IPS DF 6.9 (cell line): ENCODE measurements around the gene ESRRB.

ENCODE experiments used
- DNase-seq: peaks from one replicate; pipeline ENCODE4 v3.0.0-alpha.2; 2013; ENCODE audit warnings: low read depth, low spot score
- H3K27ac ChIP-seq: one replicate; pipeline ENCODE4 v1.5.1; 2013; ENCODE audit warnings: low read length, control low read depth
- H3K27me3 ChIP-seq: 2 replicates; pipeline ENCODE4 v1.6.1; 2013; ENCODE audit warnings: mild to moderate bottlenecking, low read length; ENCODE audit not compliant: control insufficient read depth, insufficient read depth
- H3K36me3 ChIP-seq: 2 replicates; pipeline ENCODE4 v1.6.1; 2013; ENCODE audit warnings: low read length; ENCODE audit not compliant: control insufficient read depth, insufficient read depth
- H3K4me1 ChIP-seq: 2 replicates; pipeline ENCODE4 v1.6.1; 2013; ENCODE audit warnings: low read length; ENCODE audit not compliant: control insufficient read depth, insufficient read depth
- H3K4me3 ChIP-seq: 2 replicates; pipeline ENCODE4 v1.5.1; 2013; ENCODE audit warnings: mild to moderate bottlenecking, low read length
- H3K9me3 ChIP-seq: 2 replicates; pipeline ENCODE4 v1.6.1; 2013; ENCODE audit warnings: low read length, inconsistent platforms; ENCODE audit not compliant: control insufficient read depth, insufficient read depth
- WGBS: extraction: QIAGEN DNeasy Blood & Tissue Kit; methylation state at CpG from one replicate; pipeline ENCODE4 v1.1.7; 2013; ENCODE audit warnings: mixed read lengths, missing lambda C conversion rate; ENCODE audit not compliant: insufficient read length, insufficient coverage; 5-methylcytosine and 5-hydroxymethylcytosine counted together

Gene ESRRB

GRCh38 chr14:76423534-76423933, 47.6 kb downstream of the ESRRB start:
- Histone ChIP-seq H3K27me3 (no peaks in the 10 kb centered on the region), H3K9me3 (no peaks in the 10 kb centered on the region), H3K36me3 (no peaks in the 10 kb centered on the region), H3K27ac (no peak overlapping the region), H3K4me1 (0 out of 2 replicates have a peak, but pooled peaks cover 7% of the 10 kb centered on the region), H3K4me3 (no peak overlapping the region)
- no CpG with 5 or more reads among the region's 5 CpGs for WGBS
- no peak for DNase-seq

- 0 out of 2 replicates have a peak, but pooled peaks cover 7% of the 10 kb centered on the region for H3K4me1 ChIP-seq
- WGBS, result no CpG with 5 or more reads among the region's 4 CpGs
- H3K4me3 ChIP-seq, result no peak overlapping the region
- H3K9me3 ChIP-seq, result no peaks in the 10 kb centered on the region
- H3K27me3 ChIP-seq, result no peaks in the 10 kb centered on the region
- no peaks in the 10 kb centered on the region for H3K36me3 ChIP-seq
- H3K27ac ChIP-seq, result no peak overlapping the region
- no peak for DNase-seq
These were observed 48.4 kb downstream of the ESRRB start for GRCh38 chr14:76424359-76424758.

- Histone ChIP-seq H3K36me3 (no peaks in the 10 kb centered on the region), H3K4me3 (no peak overlapping the region), H3K27me3 (no peaks in the 10 kb centered on the region), H3K27ac (no peak overlapping the region), H3K4me1 (0 out of 2 replicates have a peak, but pooled peaks cover 5% of the 10 kb centered on the region), H3K9me3 (no peaks in the 10 kb centered on the region)
- no peak for DNase-seq
- WGBS, result no CpG with 5 or more reads among the region's 1 CpG
These were observed 50.3 kb downstream of the ESRRB start for GRCh38 chr14:76426161-76426696.

- Histone ChIP-seq H3K4me1 (no peaks in the 10 kb centered on the region), H3K27me3 (no peaks in the 10 kb centered on the region), H3K27ac (no peak overlapping the region), H3K36me3 (no peaks in the 10 kb centered on the region), H3K4me3 (no peak overlapping the region), H3K9me3 (no peaks in the 10 kb centered on the region)
- no peak for DNase-seq
- WGBS, result no CpG with 5 or more reads among the region's 7 CpGs
These were observed 52.7 kb downstream of the ESRRB start for GRCh38 chr14:76428611-76429010.

GRCh38 chr14:76430017-76430416, 54.1 kb downstream of the ESRRB start:
- no peak for DNase-seq
- H3K4me1 ChIP-seq, result no peaks in the 10 kb centered on the region
- H3K4me3 ChIP-seq, result no peak overlapping the region
- no peaks in the 10 kb centered on the region for H3K36me3 ChIP-seq
- no peaks in the 10 kb centered on the region for H3K9me3 ChIP-seq
- no peak overlapping the region for H3K27ac ChIP-seq
- WGBS, result no CpG with 5 or more reads among the region's 1 CpG
- H3K27me3 ChIP-seq, result no peaks in the 10 kb centered on the region

GRCh38 chr14:76430475-76430980, 54.6 kb downstream of the ESRRB start:
- no peak overlapping the region for H3K27ac ChIP-seq
- WGBS, result no CpG with 5 or more reads among the region's 4 CpGs
- H3K4me1 ChIP-seq, result no peaks in the 10 kb centered on the region
- no peaks in the 10 kb centered on the region for H3K9me3 ChIP-seq
- no peak for DNase-seq
- H3K36me3 ChIP-seq, result no peaks in the 10 kb centered on the region
- H3K4me3 ChIP-seq, result no peak overlapping the region
- no peaks in the 10 kb centered on the region for H3K27me3 ChIP-seq

- Histone ChIP-seq H3K27ac (no peak overlapping the region), H3K4me1 (no peaks in the 10 kb centered on the region), H3K4me3 (no peak overlapping the region), H3K27me3 (no peaks in the 10 kb centered on the region), H3K9me3 (no peaks in the 10 kb centered on the region), H3K36me3 (no peaks in the 10 kb centered on the region)
- no CpG with 5 or more reads among the region's 9 CpGs for WGBS
- DNase-seq, result no peak
These were observed 55.6 kb downstream of the ESRRB start for GRCh38 chr14:76431538-76431937.

- no peak overlapping the region for H3K4me3 ChIP-seq
- no peak overlapping the region for H3K27ac ChIP-seq
- no peaks in the 10 kb centered on the region for H3K36me3 ChIP-seq
- no peak for DNase-seq
- H3K4me1 ChIP-seq, result no peaks in the 10 kb centered on the region
- H3K27me3 ChIP-seq, result no peaks in the 10 kb centered on the region
- no peaks in the 10 kb centered on the region for H3K9me3 ChIP-seq
- WGBS, result no CpG with 5 or more reads among the region's 13 CpGs
These were observed 57.2 kb downstream of the ESRRB start for GRCh38 chr14:76432827-76433752.

GRCh38 chr14:76434220-76434619, 58.3 kb downstream of the ESRRB start:
- H3K4me1 ChIP-seq, result no peaks in the 10 kb centered on the region
- DNase-seq, result no peak

GRCh38 chr14:76439237-76439775, 63.4 kb downstream of the ESRRB start:
- H3K36me3 ChIP-seq, result no peaks in the 10 kb centered on the region
- DNase-seq, result no peak
- H3K9me3 ChIP-seq, result no peaks in the 10 kb centered on the region
- no peak overlapping the region for H3K27ac ChIP-seq
- H3K4me3 ChIP-seq, result no peak overlapping the region
- no peaks in the 10 kb centered on the region for H3K27me3 ChIP-seq
- H3K4me1 ChIP-seq, result no peaks in the 10 kb centered on the region
- WGBS, result no CpG with 5 or more reads among the region's 33 CpGs

More at GRCh38 chr14:76434220-76434619, 58.3 kb downstream of the ESRRB start:
- Histone ChIP-seq H3K9me3 (no peaks in the 10 kb centered on the region), H3K36me3 (no peaks in the 10 kb centered on the region), H3K27ac (no peak overlapping the region), H3K27me3 (no peaks in the 10 kb centered on the region), H3K4me3 (no peak overlapping the region)
- no CpG with 5 or more reads among the region's 9 CpGs for WGBS
